GM12878 (cell line): ENCODE results near the gene TTLL4. TPM values are rescaled to one million over a fixed set of nuclear protein-coding genes. Genes with fewer than 3 reads are reported as not detected.

Experiments used
- ATAC-seq: fragments of 200-7000 bp; cut with Tn5 transposase; 3 replicates; pipeline ENCODE4 v1.9.1; 2020; ENCODE audit warnings: mild to moderate bottlenecking, moderate library complexity
- BruUV-seq: library from RNA; stranded (reverse); fragments of 400-500 nt; replicated peaks from 2 replicates; lab custom pipeline; 2021; lab: Mats Ljungman, UMichigan
- CTCF ChIA-PET: fragments of 300-600 bp; sonication (Branson Sonifier 250); formaldehyde crosslinking; extraction: SDS; loops from one replicate; lab custom pipeline; 2021; ENCODE audit warnings: inconsistent platforms; lab: Yijun Ruan, JAX
- POLR2A ChIA-PET: fragments of 350-600 bp; formaldehyde crosslinking; extraction: SDS; loops from one replicate; lab custom pipeline; 2021; ENCODE audit warnings: inconsistent platforms; lab: Charles Lee
- RAD21 ChIA-PET: fragments of 300-600 bp; sonication (Branson Sonifier 250); formaldehyde crosslinking; loops from one replicate; lab custom pipeline; 2023; ENCODE audit warnings: antibody characterized with exemption; ENCODE audit not compliant: unreplicated experiment; lab: Charles Lee
- SMC1A ChIA-PET: fragments of 300-600 bp; sonication (Branson Sonifier 250); formaldehyde crosslinking; loops from one replicate; lab custom pipeline; 2023; ENCODE audit not compliant: unreplicated experiment, uncharacterized antibody; lab: Charles Lee
- DNase-seq: peaks from one replicate; pipeline ENCODE4 v3.0.0-alpha.2; 2011; ENCODE audit warnings: low read depth, low spot score
- FAIRE-seq: peaks from 3 replicates; lab custom pipeline; 2011; peaks lifted over from hg19 to GRCh38; lab: Jason Lieb, UNC
- H2AFZ ChIP-seq: 2 replicates; pipeline ENCODE4 v1.6.0; 2011; ENCODE audit warnings: low read depth, low read length, control low read depth; ENCODE audit not compliant: control insufficient read depth
- H3K27ac ChIP-seq: 2 replicates; pipeline ENCODE4 v1.5.1; 2011; ENCODE audit warnings: control low read depth; ENCODE audit not compliant: control insufficient read depth, insufficient read depth
- H3K27me3 ChIP-seq, 2 experiments: replicated peaks in 1 of 2; 2 replicates each; pipeline versions ENCODE4 v1.6.0 to v1.6.1; 2011; ENCODE audit warnings: low read length in 1 of 2; ENCODE audit not compliant: control insufficient read depth in 2 of 2, insufficient read depth in 2 of 2
- H3K36me3 ChIP-seq, 2 experiments: 2 replicates each; pipeline ENCODE4 v1.5.1; 2011; ENCODE audit warnings: low read length in 1 of 2; ENCODE audit not compliant: control insufficient read depth in 2 of 2, insufficient read depth in 2 of 2
- H3K4me1 ChIP-seq: 2 replicates; pipeline ENCODE4 v1.6.1; 2011; ENCODE audit warnings: mild to moderate bottlenecking, low read length, moderate library complexity, mixed read lengths; ENCODE audit not compliant: control insufficient read depth, insufficient read depth
- H3K4me2 ChIP-seq: 2 replicates; pipeline ENCODE4 v1.6.0; 2011; ENCODE audit warnings: control low read depth; ENCODE audit not compliant: control insufficient read depth, insufficient read depth
- H3K4me3 ChIP-seq: fragments of 200-600 bp; sonication (generic); 2 replicates; pipeline ENCODE4 v1.5.1; 2016
- H3K79me2 ChIP-seq: 2 replicates; pipeline ENCODE4 v1.6.0; 2011; ENCODE audit warnings: low read length; ENCODE audit not compliant: control insufficient read depth, insufficient read depth
- H3K9ac ChIP-seq: 2 replicates; pipeline ENCODE4 v1.8.0; 2011; ENCODE audit warnings: low read length, control low read depth, mixed read lengths; ENCODE audit not compliant: control insufficient read depth, insufficient read depth
- H3K9me3 ChIP-seq: replicated peaks from 3 replicates; pipeline ENCODE4 v1.5.1; 2011; ENCODE audit warnings: mild to moderate bottlenecking, low read length; ENCODE audit not compliant: control insufficient read depth, insufficient read depth
- H4K20me1 ChIP-seq: 2 replicates; pipeline ENCODE4 v1.6.0; 2011; ENCODE audit not compliant: control insufficient read depth, insufficient read depth
- CHD2 ChIP-seq: IDR thresholded peaks from 2 replicates; pipeline ENCODE4 v1.6.1; 2011; ENCODE audit warnings: low read depth, low read length, improper control_type of control experiment, borderline replicate concordance
- E2F4 ChIP-seq: IDR thresholded peaks from 2 replicates; pipeline ENCODE4 v1.6.1; 2012; ENCODE audit warnings: low read depth, low read length, improper control_type of control experiment
- ESRRA ChIP-seq: IDR thresholded peaks from 2 replicates; pipeline ENCODE4 v1.6.1; 2012; ENCODE audit warnings: mild to moderate bottlenecking, low read length, improper control_type of control experiment
- HDAC2 ChIP-seq: fragments of 200-600 bp; sonication (generic); IDR thresholded peaks from 2 replicates; pipeline ENCODE4 v1.6.1; 2017
- MTA3 ChIP-seq: IDR thresholded peaks from 2 replicates; pipeline ENCODE4 v1.6.1; 2012; ENCODE audit warnings: low read length, inconsistent platforms, borderline replicate concordance
- NR2F1 ChIP-seq: fragments of 450-650 bp; conservative IDR thresholded peaks from 2 replicates; pipeline ENCODE4 v1.6.1; 2017; ENCODE audit warnings: mild to moderate bottlenecking
- SP1 ChIP-seq: IDR thresholded peaks from one replicate; pipeline ENCODE4 v1.6.1; 2011; ENCODE audit warnings: low read depth, low read length
- YBX1 ChIP-seq: fragments of 450-650 bp; IDR thresholded peaks from 2 replicates; pipeline ENCODE4 v1.6.1; 2016; ENCODE audit warnings: antibody characterized with exemption
- ZNF592 ChIP-seq: fragments of 450-650 bp; IDR thresholded peaks from 2 replicates; pipeline ENCODE4 v1.6.1; 2017; ENCODE audit warnings: mild to moderate bottlenecking, moderate library complexity
- WGBS: methylation state at CpG from one replicate; pipeline ENCODE4 v1.1.6; 2016; ENCODE audit warnings: low lambda C conversion rate; ENCODE audit not compliant: insufficient replicate concordance, insufficient coverage; ENCODE audit errors: missing lambda C conversion rate; 5-methylcytosine and 5-hydroxymethylcytosine counted together
- in situ Hi-C: fragments of 300-500 bp; cut with MboI; formaldehyde crosslinking; loops from 9 replicates; pipeline ENCODE4 v1.14.3; 2018; ENCODE audit warnings: mixed read lengths
- intact Hi-C: fragments of 100-400 bp; cut with micrococcal nuclease; formaldehyde crosslinking; loops from one replicate; pipeline ENCODE4 v1.14.2; 2022; ENCODE audit not compliant: unreplicated experiment
- polyA plus RNA-seq, 11 experiments: library from polyadenylated mRNA; depleted of rRNA in 4 of 11; unstranded in 6 of 11; stranded (reverse) in 5 of 11; fragments of >200 nt; fragmentation: Nextera tagmentation in 4 of 11; fragmentation: Illumina TruSeq in 1 of 11; extraction: Ambion mirVana in 4 of 11; extraction: Trizol in 1 of 11; gene quantifications; 1 replicate in 1 of 11; 2 replicates in 10 of 11; pipeline versions ENCODE4 v1.2.1 to v1.2.3, GENCODE V29; 2011 to 2016; ENCODE audit warnings: inconsistent platforms in 2 of 11, missing spikeins in 2 of 11, low read depth in 1 of 11
- total RNA-seq, 4 experiments: library from RNA; depleted of rRNA in 3 of 4; stranded (reverse); fragments of >200 nt in 3 of 4; fragmentation: Illumina TruSeq in 1 of 4; extraction: Trizol in 1 of 4; gene quantifications; 2 replicates each; pipeline versions ENCODE4 v1.2.1 to v1.2.3, GENCODE V29; 2013 to 2021
- TF ChIP-seq, protein P1 (sequence below): IDR thresholded peaks from 2 replicates; pipeline ENCODE4 v1.6.1; 2012; ENCODE audit warnings: mild to moderate bottlenecking, low read depth, low read length
- TF ChIP-seq, protein P2 (sequence below): IDR thresholded peaks from 2 replicates; pipeline ENCODE4 v1.6.1; 2012; ENCODE audit warnings: low read length, inconsistent platforms

The TTLL4 gene
- total and polyA plus RNA-seq, 10 of the 15 experiments (the other 5 are each of a cell fraction or from before 2014, with no cell fraction given): 16.6 to 63.1 (median 32.9) TPM

DNA sequence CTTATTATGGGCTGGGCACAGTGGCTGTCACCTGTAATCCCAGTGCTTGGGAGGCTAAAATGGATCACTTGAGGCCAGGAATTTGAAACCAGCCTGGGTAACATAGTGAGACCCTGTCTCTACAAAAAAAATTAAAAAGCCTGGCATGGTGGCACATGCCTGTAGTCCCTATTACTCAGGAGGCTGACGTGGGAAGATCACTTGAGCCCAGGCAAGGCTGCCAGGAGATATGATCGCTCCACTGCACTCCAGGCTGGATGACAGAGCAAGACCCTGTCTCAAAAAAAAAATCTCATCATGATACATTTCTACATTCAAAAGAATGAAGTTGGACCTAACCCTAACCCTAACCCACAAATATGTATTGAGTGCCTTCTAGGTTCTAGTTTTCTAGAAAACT lies 51.2 kb downstream of the TTLL4 start:
- POLR2A ChIA-PET: no interaction called here
- BruUV-seq: no TSS peak
- H4K20me1 ChIP-seq: no peaks in the 10 kb centered on the region
- TF ChIP-seq, protein P1, sequence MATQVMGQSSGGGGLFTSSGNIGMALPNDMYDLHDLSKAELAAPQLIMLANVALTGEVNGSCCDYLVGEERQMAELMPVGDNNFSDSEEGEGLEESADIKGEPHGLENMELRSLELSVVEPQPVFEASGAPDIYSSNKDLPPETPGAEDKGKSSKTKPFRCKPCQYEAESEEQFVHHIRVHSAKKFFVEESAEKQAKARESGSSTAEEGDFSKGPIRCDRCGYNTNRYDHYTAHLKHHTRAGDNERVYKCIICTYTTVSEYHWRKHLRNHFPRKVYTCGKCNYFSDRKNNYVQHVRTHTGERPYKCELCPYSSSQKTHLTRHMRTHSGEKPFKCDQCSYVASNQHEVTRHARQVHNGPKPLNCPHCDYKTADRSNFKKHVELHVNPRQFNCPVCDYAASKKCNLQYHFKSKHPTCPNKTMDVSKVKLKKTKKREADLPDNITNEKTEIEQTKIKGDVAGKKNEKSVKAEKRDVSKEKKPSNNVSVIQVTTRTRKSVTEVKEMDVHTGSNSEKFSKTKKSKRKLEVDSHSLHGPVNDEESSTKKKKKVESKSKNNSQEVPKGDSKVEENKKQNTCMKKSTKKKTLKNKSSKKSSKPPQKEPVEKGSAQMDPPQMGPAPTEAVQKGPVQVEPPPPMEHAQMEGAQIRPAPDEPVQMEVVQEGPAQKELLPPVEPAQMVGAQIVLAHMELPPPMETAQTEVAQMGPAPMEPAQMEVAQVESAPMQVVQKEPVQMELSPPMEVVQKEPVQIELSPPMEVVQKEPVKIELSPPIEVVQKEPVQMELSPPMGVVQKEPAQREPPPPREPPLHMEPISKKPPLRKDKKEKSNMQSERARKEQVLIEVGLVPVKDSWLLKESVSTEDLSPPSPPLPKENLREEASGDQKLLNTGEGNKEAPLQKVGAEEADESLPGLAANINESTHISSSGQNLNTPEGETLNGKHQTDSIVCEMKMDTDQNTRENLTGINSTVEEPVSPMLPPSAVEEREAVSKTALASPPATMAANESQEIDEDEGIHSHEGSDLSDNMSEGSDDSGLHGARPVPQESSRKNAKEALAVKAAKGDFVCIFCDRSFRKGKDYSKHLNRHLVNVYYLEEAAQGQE: no peak
- TF ChIP-seq HDAC2 (no peak), MTA3 (no peak), E2F4 (no peak), SP1 (no peak), ESRRA (no peak), ZNF592 (no peak), NR2F1 (no peak), YBX1 (no peak), CHD2 (no peak)
- TF ChIP-seq, protein P2, sequence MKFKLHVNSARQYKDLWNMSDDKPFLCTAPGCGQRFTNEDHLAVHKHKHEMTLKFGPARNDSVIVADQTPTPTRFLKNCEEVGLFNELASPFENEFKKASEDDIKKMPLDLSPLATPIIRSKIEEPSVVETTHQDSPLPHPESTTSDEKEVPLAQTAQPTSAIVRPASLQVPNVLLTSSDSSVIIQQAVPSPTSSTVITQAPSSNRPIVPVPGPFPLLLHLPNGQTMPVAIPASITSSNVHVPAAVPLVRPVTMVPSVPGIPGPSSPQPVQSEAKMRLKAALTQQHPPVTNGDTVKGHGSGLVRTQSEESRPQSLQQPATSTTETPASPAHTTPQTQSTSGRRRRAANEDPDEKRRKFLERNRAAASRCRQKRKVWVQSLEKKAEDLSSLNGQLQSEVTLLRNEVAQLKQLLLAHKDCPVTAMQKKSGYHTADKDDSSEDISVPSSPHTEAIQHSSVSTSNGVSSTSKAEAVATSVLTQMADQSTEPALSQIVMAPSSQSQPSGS: no peak

More for the DNA sequence above, 51.2 kb downstream of the TTLL4 start:
- no peak overlapping the region for H3K4me2 ChIP-seq
- no peaks in the 10 kb centered on the region for H3K79me2 ChIP-seq
- no peak for ATAC-seq
- H3K4me3 ChIP-seq: no peak overlapping the region
- H3K4me1 ChIP-seq: no peaks in the 10 kb centered on the region
- no peak for FAIRE-seq
- no peak overlapping the region for H2AFZ ChIP-seq
- no peaks in the 10 kb centered on the region for H3K27me3 ChIP-seq
- no peak for DNase-seq
- in situ Hi-C loops (no loop called here), intact Hi-C loops (no loop called here)
- H3K36me3 ChIP-seq: no peaks in the 10 kb centered on the region
- ChIA-PET SMC1A (no interaction called here), CTCF (interaction anchor here (0.7 to 1.1 kb wide), 3 partner anchors 31 to 504 kb away, joined by 3 read pairs; no protein-coding TSS in a partner anchor), RAD21 (no interaction called here)
- H3K9me3 ChIP-seq: no peaks in the 10 kb centered on the region
- WGBS: 71% methylated on average over 2 of the region's 2 CpGs
- no peak overlapping the region for H3K27ac ChIP-seq
- no peak overlapping the region for H3K9ac ChIP-seq
